HG02642 (cell line): ENCODE measurements around the gene TPSAB1.
"Not testable (repeated sequence)": the region's sequence is repeated elsewhere in the genome, so short reads cannot be mapped to it uniquely, and the experiment has no call there.

Experiments used
- ATAC-seq: cut with Tn5 transposase; IDR thresholded peaks from one replicate; pipeline ENCODE4 v1.9.1; 2021; ENCODE audit warnings: mild to moderate bottlenecking; ENCODE audit not compliant: unreplicated experiment, poor library complexity

TPSAB1 gene

DNA sequence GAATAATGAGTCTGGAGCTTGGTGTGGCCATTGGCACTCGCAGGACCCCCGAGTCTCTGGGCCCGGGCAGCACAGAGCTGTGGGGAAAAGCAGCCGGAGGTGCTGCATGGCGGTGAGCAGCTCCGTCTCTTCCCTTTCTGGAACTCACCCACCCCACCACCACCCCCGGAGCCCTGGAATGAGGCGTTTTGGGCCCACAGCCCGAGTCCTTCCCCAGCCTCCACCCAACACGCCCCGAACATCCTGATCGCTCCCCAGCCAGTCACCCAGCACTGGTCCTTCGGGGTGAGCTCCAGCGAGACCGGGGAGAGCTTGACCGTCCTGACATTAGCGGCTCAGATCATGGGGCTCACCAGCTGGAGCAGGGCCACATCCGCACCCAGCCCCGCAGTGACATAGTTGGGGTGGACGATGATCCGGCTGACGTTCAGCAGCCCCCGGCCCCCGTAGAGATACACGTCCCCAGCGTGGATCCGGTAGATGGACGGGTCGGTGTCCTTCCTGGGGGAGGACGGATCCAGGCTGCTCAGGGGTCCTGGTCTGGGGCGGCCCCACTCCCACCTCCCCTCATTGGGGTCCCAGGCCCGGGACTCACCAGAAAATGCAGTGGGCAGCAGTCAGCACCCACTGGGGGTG is 21.8 kb downstream of the TPSAB1 start:
- no peak for ATAC-seq

DNA sequence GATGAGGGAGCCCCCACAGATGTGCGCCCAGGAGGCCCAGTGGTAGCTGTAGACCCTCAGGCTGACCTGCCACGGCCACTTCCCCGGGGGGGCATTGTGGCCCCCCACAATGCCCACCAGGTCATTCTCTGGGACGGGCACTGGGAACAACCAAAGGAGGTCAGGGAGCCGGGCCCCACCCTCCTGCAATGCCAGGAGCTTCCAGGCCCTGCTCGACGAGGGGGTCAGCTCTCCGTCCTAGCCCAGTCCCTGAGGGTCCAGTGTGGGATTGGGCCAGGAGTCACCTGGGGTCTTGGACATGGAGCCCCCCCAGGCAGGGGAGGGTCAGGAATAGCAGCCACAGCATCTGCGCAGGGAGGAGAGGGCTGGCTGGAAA is 22.3 kb downstream of the TPSAB1 start:
- ATAC-seq: no peak

DNA sequence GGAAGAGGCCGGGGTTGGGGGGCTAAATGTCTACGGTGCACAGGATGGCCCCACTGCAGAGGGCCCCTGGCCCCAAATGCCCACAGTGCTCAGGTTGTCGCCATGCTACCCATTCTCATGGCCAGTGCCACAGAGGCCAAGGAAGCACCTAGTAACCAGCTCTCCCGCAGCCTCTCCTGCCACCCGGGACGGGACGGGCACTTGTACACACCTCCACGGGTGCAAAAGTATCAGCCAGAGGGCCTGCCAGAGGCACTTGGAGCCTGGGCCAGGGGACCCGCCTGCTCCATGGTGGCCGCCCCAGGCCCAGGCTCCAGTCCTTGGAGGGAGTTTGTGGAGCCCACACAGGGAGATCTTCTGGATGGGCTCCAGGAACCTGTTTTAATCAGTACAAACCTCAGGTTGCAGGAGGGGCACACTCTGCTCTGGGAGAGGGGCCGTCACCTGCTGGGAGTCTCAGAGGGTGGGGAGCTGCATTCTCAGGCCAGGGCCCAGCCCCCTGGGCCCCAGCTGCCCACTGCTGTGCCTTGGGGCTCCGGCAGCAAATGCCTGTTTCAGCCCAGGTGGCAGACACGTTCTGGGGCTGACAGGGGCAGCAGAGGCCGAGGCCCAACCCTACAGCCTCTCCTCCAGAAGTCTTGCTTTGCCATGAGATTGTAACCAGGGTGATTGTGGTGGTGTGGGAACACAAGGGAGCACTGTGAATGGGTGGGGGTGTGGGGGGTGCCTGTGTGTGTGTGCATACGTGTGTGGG is 23.3 kb downstream of the TPSAB1 start:
- no peak for ATAC-seq

DNA sequence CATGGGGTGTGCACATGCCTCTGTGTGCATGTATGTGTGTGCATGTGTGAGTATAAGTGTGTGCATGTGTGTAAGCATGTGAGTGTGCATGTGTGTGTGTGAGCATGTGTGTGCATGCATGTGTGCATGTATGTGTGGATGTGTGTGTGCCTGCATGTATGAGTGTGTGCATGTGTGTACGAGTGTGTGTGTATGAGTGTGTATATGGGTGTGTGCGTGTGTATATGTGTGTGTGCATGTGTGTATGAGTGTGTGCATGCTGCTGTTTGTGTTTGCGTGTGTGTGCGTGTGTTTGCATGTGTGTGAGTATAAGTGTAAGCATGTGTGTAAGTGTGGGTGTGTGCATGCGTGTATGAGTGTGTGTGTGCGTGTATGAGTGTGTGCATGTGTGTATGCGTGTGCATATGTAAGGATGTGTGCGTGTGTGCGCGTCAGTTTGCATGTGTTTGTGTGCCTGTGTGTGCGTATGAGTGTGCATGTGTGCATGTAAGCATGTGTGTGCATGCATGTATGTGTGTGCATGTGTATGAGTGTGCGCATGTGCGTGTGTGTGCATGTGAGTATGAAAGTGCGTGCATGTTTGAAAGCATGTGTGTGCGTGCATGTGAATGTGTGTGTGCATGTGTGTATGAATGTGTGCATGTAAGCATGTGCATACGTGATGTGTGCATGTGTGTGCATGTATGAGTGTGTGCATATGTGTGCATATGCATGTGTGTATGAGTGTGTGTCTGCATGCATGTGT is 24.0 kb downstream of the TPSAB1 start:
- ATAC-seq: no peak

DNA sequence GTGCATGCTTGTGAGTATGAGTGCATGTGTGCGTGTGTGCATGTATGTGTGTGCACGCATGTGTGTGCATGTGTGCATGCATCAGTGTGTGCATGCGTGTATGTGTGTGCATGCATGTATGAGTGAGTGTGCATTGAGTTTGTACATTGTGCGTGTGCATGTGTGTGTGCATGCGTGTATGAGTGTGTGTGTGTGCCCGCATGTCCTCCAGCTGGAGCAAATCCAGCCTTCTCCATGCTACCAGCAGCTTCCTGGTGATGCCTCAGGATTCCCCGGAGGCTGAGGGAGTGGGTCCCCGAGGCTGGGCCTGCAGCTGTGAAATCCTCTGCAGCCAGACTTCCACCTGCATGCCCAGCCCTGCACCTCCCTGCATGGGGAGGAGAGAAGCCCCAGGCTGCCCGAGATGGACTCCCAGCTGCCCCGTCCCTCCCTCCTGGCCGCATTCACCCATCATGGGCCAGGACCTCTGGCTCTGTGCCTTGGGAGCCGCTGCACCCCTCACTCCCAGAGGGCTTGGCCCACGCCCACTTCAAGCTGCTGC is 24.7 kb downstream of the TPSAB1 start:
- no peak for ATAC-seq

DNA sequence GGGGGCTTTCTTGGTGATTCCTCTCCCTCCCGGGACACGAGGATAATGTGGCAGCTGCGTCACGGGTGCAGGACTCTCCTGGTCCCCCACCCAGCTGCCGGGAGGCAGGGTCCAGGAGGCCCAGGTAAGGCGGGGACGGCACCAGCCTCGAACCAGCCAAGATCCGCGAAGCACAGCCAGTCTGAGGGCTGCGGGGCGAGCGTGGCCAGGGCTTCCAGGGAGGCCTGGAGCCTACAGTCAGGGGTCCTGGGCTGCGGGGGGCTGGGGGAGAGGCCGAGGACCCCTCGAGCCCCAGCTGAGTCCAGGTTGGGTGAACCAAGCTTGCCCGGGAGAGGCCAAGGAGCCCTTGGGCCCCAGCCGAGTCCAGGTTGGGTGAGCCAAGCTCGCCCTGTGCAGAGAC is 25.3 kb downstream of the TPSAB1 start:
- ATAC-seq: no peak

DNA sequence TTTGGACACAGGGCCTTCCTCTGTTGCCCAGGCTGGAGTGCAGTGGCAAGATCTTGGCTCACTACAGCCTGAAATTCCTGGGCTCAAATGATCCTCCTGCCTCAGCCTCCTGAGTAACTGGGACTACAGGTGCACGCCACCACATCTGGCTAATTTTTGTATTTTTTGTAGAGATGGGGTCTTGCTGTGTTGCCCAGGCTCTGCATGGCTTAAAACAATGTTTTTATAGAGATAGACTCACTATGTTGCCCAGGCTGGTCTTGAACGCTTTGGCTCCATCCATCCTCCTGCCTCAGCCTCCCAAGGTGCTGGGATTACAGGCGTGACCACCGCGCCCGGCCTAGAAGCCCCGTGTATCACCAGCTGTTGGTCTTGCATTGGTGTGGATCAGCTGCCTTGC is 28.9 kb downstream of the TPSAB1 start:
- not testable (repeated sequence) for ATAC-seq

DNA sequence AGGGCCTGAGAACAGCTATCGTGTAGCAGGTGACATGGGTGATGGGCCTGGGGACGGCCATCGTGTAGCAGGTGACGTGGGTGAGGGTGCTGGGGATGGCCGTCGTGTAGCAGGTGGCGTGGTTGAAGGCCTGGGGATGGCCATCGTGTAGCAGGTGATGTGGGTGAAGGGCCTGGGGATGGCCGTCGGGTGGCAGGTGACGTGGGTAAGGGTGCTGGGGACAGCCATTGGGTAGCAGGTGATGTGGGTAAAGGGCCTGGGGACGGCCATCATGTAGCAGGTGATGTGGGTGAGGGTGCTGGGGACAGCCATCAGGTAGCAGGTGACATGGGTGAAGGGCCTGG is 30.8 kb downstream of the TPSAB1 start:
- ATAC-seq: no peak

DNA sequence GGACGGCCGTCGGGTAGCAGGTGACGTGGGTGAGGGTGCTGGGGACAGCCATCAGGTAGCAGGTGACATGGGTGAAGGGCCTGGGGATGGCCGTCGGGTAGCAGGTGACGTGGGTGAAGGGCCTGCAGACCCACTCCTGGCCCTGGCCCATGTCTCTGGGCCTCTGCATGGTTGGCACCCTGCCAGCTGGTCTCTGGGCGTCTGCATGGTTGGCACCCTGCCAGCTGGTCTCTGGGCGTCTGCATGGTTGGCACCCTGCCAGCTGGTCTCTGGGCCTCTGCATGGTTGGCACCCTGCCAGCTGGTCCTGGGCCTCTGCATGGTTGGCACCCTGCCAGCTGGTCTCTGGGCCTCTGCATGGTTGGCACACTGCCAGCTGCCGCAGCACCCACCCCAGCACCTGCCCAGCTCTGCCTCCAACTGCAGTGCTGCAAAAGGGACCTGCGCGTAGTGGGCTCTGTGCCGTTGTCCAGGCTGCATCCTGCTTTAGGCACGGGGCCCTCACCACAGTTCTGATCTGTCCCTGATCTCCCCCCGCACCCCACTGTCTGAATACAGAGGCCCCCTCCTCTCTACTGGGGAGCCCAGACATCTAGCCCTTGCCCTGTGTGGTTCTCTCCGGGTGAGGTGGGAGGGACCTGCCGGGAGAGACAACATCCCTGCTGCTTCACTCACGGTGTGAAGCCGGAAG is 31.4 kb downstream of the TPSAB1 start:
- ATAC-seq: not testable (repeated sequence)

DNA sequence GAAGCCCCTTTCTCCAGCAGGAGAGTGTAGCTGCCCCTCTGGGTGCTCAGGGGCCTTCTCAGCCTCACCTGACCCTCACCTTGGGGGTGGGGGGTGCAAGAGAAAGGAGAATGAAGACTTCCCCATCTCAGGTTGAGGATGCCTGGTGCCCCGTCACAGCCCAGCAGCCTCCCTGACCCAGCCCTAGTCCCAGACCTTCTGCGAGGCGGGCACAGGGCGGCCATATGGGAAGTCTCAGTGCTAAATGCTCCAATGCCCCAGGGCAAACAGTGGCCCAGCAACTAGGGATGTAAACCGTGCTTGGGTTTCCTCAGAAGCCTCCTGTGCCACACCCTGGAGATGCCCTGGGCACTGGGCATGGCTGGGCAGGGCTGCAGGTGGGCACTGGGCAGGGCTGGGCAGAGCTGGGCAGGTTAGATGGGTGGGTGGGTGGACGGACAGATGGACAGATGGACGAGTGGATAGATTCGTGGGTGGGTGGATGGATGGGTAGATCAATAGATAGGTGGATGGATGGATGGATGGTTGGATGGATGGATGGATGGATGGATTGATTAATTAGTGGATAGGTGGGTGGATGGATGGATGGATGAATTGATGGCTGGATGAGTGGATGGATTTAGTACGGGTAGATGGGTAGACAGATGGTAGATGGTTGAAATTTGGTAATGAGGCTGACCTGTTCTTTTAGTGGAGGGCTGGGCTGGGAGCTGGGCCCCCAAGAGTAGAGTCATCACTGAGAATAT is 32.1 kb downstream of the TPSAB1 start:
- ATAC-seq: no peak

DNA sequence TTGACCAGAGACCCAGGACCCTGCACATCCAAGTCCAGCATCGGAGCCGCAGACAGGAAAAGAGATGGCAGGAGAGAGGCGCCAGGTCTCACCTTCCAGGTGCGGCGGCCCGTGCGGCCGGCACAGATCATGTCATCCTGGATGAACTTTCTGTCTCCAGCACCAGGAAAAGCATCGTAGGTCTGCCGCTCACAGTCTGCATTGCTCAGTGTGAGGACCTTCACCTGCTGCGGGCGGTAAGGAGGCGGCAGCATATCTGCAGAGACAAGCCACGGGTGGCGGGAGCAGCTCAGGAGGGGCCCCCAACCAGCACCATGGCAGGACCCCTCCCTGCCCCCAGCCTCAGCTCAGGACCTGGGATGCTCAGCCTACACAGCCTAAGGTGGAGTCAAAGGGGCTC is 33.3 kb downstream of the TPSAB1 start:
- ATAC-seq: no peak

DNA sequence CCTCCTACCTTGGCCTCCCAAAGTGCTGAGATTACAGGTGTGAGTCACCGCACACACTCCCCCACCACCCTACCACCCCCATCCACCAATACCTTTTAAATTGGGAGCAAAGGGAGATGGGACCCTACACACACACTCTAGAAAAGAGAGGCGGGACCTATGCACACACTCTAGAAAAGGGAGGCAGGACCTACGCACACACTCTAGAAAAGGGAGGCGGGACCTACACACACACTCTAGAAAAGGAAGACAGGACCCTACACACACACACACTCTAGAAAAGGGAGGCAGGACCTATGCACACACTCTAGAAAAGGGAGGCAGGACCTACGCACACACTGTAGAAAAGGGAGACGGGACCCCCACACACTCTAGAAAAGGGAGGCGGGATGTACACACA is 34.3 kb downstream of the TPSAB1 start:
- ATAC-seq: no peak

DNA sequence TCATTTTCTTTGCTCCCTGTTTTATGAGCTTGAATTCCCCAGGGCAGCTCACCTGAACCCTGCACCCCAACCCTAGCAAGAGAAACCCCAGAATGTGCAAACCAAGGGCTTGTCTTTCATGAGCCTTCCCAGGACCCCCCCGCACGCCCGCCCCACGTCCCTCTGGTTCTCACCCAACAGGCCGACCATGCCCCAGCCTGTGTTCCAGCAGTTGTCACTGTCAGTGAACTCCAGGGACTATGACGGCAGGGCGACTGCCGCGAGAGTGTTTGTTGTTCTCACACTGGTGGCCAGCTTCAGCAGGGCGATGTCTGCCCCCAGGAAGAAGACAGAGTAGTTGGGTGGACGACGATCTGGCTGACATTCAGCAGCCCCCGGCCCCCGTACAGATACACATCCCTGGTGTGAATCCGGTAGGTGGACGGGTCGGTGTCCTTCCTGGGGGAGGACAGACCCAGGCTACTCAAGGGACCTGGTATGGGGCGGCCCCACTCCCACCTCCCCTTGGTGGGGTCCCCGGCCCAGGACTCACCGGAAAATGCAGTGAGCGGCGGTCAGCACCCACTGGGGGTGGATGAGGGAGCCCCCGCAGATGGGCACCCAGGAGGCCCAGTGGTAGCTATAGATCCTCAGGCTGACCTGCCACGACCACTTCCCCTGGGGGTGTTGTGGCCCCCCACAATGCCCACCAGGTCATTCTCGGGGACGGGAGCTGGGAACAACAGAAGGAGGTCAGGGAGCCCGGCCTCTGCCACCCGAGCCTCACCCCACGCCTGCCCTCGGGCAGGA is 35.5 kb downstream of the TPSAB1 start:
- no peak for ATAC-seq

DNA sequence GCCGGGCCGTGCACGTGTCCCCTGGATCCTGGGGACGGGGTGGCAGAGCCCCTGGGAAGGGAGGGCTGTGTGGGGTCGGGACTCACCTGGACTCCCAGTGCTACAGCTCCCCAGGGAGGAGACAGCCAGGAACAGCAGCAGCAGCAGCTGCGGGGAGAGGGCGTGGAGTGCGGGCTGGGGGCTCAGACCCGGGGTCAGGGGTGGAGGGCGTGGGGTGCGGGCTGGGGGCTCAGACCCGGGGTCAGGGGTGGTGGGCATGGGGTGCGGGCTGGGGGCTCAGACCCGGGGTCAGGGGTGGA is 36.0 kb downstream of the TPSAB1 start:
- no peak for ATAC-seq

DNA sequence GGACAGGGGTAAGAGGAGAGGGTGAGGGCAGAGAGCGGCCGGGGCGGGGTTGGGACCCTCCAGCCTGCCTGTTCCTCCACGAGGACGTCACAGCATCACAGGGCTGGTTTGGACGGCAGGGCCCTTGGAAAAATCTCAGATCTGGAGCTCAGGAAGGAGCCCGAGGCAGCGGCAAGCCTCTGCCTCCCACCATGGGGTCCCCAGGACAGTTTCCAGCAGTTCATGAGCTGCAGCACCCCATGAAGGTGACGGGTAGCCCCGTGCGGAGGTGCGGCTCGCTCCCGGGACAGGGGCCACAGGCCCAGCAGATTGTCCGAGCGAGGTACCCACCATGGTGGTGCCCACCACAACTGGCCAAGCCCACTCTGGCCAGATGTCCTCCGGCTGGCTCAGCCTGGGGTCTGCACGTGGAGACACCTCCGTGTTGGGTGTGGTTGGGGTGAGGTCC is 36.7 kb downstream of the TPSAB1 start:
- no peak for ATAC-seq

DNA sequence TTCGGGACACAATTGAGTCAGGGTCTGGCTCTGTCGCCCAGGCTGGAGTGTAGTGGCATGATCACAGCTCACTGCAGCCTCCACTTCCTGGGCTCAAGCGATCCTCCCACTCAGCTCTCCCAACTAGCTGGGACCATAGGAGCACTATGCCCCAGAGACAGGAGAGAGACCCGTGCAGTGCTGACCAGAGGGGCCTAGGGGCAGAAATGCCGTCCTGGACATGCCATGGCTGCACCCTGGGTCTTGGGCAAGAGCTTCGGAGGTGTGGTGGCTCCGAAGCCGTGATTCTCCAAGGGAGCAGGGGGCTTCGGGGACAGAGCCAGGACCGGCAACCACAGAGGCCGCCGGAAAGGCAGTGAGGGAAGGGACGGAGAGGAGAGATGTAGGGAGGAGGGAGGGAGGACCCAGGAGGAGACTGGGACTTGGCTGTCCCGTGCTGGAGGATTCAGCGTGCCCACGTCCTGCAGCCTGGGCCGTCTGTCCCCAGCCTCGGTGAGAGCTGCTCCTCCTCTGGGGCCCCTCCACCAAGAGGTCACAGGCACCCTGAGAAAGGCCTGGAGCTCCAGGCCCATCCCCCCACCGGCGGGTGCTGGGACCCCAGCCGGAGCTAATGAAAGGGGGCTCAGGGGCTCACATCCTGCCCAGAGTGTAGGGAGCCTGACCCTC is 37.2 kb downstream of the TPSAB1 start:
- no peak for ATAC-seq

DNA sequence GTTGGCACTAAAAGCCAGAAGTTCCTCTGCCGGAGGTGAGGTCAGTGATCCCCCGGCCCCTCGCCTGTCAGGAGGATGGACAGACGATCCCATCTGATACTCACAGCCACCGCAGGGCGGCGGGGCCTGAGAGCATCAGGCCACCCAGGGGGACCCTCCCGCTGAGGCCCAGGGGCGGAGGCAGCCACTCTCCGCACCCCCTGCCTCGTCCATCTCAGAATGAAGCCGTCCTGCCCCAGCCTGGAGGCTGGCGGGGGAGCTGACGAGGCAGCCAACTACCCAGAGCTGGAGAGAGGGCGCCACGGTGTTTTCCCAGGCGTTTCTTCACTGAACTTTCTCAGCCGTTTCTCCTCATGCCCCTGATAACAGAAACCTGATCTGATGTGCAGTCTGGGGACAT is 38.0 kb downstream of the TPSAB1 start:
- no peak for ATAC-seq

DNA sequence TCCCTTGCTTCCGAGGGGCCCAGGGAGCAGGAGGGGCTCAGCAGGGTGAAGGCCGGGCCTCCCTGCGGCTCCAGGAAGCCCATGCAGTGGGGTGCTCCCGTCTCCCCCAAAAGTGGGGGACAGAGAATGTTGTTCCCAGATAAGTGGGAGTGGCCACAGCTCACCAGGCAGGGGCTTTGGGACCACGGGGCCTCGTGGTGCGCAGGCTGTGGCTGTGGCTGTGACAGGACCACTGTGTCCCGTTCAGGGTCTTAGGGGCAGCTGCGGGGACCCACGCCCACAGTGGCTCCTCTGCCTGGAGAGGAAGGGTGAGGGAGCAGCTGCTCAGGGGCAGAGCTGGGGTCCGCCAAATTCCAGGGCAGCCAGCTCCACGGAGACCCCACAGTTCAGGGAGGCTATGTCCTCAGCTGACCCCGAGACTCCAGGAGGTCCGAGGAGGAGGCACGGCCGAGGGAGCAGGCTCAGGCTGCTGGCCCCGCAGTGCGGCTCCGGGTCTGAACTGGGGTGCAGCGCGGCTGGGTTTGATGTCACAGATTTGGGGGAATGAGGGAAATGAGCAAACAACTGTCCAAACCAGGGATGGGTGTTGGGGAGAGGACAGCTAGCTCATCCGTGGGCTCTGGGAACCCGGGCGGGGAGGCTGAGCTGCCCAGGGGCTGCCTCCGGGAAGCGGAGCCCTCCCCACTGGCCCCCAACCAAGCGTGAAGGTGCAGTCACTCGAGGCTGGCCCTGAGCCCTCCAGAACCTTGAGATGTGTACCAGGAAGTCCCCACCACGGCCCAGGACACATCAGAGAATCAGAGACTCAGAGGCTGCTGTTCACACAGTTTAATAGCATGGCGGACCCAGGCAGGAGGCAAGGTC is 38.8 kb downstream of the TPSAB1 start:
- no peak for ATAC-seq
